ENCODE results near the gene UCHL3. TPM values are rescaled to one million over a fixed set of nuclear protein-coding genes. Genes with fewer than 3 reads are reported as not detected.
"Not testable (repeated sequence)": the region's sequence is repeated elsewhere in the genome, so short reads cannot be mapped to it uniquely, and the experiment has no call there.

The UCHL3 gene
- total RNA-seq, 1 donor: 41.5 TPM

DNA sequence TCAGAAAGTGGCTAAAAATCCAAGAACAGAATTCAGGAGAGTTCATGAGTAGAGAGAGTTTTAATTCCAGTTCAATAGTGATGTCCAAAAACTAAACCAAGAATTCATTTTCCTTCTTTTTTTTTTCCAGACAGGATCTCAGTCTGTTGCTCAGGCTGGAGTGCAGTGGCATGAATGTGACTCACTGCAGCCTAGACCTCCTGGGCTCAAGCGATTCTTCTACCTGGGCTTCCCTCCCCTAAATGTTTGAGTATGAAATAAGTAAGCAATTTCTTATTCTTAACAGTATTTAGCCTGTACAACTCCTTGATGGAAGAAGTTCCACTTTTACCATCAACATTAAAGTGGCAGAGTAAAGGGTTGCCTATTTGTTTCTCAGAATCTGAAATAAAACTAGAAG lies 15.7 kb upstream of the UCHL3 start:
- no peak overlapping the region for H3K4me3 ChIP-seq (ENCODE audit: low read depth, low read length)
- no peak for DNase-seq (ENCODE audit: low read depth)
- TF ChIP-seq, protein P1, sequence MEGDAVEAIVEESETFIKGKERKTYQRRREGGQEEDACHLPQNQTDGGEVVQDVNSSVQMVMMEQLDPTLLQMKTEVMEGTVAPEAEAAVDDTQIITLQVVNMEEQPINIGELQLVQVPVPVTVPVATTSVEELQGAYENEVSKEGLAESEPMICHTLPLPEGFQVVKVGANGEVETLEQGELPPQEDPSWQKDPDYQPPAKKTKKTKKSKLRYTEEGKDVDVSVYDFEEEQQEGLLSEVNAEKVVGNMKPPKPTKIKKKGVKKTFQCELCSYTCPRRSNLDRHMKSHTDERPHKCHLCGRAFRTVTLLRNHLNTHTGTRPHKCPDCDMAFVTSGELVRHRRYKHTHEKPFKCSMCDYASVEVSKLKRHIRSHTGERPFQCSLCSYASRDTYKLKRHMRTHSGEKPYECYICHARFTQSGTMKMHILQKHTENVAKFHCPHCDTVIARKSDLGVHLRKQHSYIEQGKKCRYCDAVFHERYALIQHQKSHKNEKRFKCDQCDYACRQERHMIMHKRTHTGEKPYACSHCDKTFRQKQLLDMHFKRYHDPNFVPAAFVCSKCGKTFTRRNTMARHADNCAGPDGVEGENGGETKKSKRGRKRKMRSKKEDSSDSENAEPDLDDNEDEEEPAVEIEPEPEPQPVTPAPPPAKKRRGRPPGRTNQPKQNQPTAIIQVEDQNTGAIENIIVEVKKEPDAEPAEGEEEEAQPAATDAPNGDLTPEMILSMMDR (IDR thresholded peaks at IDR 0.05; ENCODE audit: insufficient read depth, low read depth, low read length): no peak

DNA sequence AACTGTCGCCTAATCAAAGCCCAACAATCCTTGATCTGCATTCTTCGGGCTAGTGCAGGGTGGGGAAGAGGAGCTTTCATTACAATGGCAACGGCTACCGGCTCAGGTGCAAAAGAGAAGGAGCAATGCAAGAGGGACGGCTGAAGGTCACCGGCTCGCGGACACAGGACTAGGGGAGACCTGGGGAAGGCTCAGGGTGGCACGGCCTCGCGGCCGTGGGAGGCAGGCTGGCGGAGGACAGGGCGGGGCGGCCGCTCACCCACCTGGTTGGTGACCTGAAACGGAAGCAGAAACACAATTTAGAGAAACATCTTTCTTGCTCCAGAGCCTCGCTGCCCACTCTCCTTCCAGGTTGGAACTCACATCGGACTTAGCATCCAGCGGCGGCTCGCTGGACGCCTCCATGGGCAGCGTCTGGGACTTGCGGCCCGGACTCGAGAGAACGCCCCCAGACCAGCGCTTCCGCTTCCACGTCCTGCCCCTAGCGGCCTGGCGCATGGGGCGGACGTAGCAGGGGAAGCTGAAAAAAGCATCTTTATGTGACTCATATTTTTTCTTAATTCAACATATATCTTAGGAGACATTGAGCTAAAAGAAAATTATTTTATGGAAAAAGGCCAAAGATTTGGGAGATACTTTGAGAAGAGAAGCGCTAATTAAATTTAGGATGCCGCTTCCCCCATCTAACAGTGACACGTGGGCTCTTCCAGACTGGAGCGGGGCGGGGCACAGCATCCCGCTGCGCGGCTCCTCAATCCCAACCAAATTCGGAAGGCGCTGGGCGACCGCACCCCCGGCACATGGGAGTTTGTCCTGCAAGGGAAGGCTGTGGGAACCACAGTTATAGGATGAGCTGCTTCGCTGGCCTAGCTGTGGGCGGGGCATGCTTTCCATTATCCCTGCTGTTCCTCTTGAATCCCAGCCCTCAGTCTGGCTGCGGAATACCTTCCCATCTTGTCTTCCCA lies 11.9 kb upstream of the UCHL3 start, which contains the start of gene COMMD6:
TSS of gene COMMD6 (minus strand) at position 441 of the 965 bp plus-strand sequence. CDS start at position 405, 36 bp downstream.
- peak; percentile 93 for DNase-seq (ENCODE audit: low read depth)
- TF ChIP-seq, protein P1 (IDR thresholded peaks at IDR 0.05; ENCODE audit: insufficient read depth, low read depth, low read length): no peak
- peak within 1 kb of the TSS; percentile 79 for H3K4me3 ChIP-seq (ENCODE audit: low read depth, low read length)

DNA sequence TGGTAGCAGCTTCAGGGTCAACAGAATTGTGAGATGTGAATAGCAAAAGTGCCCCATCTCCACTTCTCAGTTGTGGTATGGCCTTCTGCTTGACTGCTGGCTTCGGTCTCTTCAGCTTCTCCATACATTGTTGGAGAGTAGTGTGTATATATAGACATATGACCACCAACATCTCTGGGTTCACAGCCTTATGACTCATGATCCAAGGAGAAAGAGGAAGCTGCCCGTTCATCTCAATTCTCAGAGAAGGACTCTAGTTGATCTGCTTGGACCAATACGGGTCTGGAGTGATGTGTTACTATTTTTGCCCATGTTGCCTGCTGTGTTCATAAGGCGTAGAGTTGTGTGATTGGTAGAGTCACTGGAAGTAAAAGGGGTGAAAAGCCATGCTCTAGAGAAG lies 8.3 kb upstream of the UCHL3 start:
- TF ChIP-seq, protein P1 (IDR thresholded peaks at IDR 0.05; ENCODE audit: insufficient read depth, low read depth, low read length): no peak
- DNase-seq (ENCODE audit: low read depth): no peak

DNA sequence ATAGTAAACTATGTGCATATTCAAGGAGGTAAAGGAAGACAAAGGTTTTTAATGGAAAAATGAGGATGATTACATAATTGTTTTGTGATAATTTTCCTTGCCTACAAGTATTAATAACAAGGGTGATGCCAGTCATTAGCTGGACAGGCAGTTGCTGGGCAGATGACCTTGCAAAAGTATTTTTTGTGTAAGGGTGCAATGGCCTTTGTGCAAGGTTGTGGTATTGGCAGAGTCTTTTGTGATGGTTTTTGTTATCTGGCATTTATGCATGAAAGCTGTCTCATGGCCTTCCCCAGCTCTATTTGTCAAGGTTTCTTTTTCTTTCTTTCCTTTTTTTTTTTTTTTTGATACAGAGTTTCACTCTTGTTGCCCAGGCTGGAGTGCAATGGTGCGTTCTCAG lies 7.6 kb upstream of the UCHL3 start:
- TF ChIP-seq, protein P1 (IDR thresholded peaks at IDR 0.05; ENCODE audit: insufficient read depth, low read depth, low read length): no peak
- no peak overlapping the region for H3K4me3 ChIP-seq (ENCODE audit: low read depth, low read length)
- no peak for DNase-seq (ENCODE audit: low read depth)

More for the DNA sequence above, 8.3 kb upstream of the UCHL3 start:
- no peak overlapping the region for H3K4me3 ChIP-seq (ENCODE audit: low read depth, low read length)

DNA sequence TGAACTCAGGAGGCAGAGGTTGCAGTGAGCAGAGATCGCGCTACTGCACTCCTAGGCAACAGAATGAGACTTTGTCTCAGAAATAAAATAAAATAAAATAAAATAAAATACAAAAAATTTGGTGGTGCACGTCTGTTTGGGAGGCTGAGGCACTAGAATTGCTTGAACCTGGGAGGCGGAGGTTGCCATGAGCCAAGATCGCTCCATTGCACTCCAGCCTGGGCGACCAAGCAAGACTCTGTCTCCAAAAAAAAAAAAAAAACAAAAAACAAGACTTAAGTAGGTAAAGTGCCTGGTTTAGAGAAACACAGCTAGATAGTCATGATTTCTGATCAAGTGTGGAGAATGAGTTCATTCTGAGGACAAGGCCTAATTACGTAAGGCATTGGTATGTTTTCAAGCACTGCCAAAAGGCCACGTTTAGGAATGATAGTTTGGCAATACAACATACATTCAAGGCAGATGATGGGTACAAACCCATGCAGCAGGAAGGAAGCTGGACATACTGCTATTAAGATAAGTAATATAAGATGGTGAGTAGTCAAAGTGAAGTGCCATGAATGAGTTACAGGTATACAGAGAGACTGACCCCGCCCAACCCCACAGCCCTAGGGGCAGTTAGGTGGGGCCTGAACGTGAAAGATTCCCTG lies 4.8 kb upstream of the UCHL3 start:
- TF ChIP-seq, protein P1 (IDR thresholded peaks at IDR 0.05; ENCODE audit: insufficient read depth, low read depth, low read length): no peak
- no peak overlapping the region for H3K4me3 ChIP-seq (ENCODE audit: low read depth, low read length)
- peak; percentile 91 for DNase-seq (ENCODE audit: low read depth)

DNA sequence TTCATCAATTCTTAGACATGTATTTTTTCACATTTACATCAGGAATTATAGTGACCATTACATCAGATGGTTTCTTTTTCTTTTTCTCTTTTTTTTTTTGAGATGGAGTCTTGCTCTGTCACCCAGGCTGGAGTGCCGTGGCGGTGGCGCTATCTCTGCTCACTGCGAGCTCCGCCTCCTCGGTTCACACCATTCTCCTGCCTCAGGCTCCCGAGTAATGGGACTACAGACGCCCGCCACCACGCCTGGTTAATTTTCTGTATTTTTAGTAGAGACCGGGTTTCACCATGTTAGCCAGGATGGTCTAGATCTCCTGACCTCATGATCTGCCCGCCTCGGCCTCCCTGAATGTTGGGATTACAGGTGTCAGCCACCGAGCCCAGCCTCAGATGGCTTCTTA lies 4.2 kb upstream of the UCHL3 start:
- DNase-seq (ENCODE audit: low read depth): not testable (repeated sequence)

DNA sequence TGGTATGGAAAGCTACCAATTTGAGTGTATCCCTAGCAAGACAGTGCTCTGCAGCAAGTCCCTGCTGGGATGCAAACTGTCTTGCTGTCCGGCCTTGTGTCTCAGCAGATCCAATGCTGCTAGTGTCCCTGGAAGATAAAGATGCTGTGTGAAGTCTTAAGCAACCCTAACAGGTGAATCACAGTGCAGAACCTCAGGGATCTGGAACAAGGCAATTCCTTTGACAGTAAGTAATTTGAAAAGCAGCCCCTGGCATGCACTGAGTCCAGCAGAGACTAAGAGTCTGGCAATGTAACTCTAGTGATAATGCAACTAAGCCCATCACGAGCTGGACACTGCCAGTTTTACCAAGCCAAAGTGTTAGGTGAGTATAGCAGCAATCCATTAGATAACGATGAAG lies 1.7 kb upstream of the UCHL3 start:
- TF ChIP-seq, protein P1 (IDR thresholded peaks at IDR 0.05; ENCODE audit: insufficient read depth, low read depth, low read length): no peak
- no peak for DNase-seq (ENCODE audit: low read depth)
- no peak overlapping the region for H3K4me3 ChIP-seq (ENCODE audit: low read depth, low read length)

More for the DNA sequence above, 4.2 kb upstream of the UCHL3 start:
- H3K4me3 ChIP-seq (ENCODE audit: low read depth, low read length): not testable (repeated sequence)

Data from fibroblast of villous mesenchyme (primary cell).